NCI-H187 (cell line): ENCODE data around the gene MYH7.
"Not testable (repeated sequence)": the region's sequence is repeated elsewhere in the genome, so short reads cannot be mapped to it uniquely, and the experiment has no call there.

Source experiments
- DNase-seq, 2 experiments: peaks; one replicate each; lab custom pipeline; 2025; lab: John Stamatoyannopoulos, UW

MYH7 gene

GRCh38 chr14:23386266-23386657 is 49.2 kb downstream of the MYH7 start:
- not testable (repeated sequence) for DNase-seq

GRCh38 chr14:23385642-23386265 is 49.7 kb downstream of the MYH7 start:
- DNase-seq, result no peak

- DNase-seq, result no peak
These were observed 50.2 kb downstream of the MYH7 start for GRCh38 chr14:23385244-23385641.

GRCh38 chr14:23384364-23385080 is 50.9 kb downstream of the MYH7 start:
- DNase-seq, result no peak

- no peak for DNase-seq
These were observed 52.6 kb downstream of the MYH7 start for GRCh38 chr14:23382731-23383440.

- DNase-seq, result no peak
These were observed 53.2 kb downstream of the MYH7 start for GRCh38 chr14:23382276-23382675.

GRCh38 chr14:23381871-23382270 is 53.6 kb downstream of the MYH7 start:
- DNase-seq, result no peak

GRCh38 chr14:23380976-23381375 is 54.5 kb downstream of the MYH7 start:
- DNase-seq, result no peak

- no peak for DNase-seq
These were observed 55.1 kb downstream of the MYH7 start for GRCh38 chr14:23380197-23380914.

GRCh38 chr14:23379366-23380196 is 55.9 kb downstream of the MYH7 start:
- DNase-seq, result peak in 1 of 2 experiments; percentile 10

- no peak for DNase-seq
These were observed 56.7 kb downstream of the MYH7 start for GRCh38 chr14:23378612-23379220.

- no peak for DNase-seq
These were observed 57.6 kb downstream of the MYH7 start for GRCh38 chr14:23377573-23378563.

GRCh38 chr14:23377198-23377550 is 58.3 kb downstream of the MYH7 start:
- DNase-seq, result no peak

GRCh38 chr14:23376482-23377197 is 58.8 kb downstream of the MYH7 start, which contains the start of gene CMTM5:
Gene CMTM5, plus strand, starts transcription at chr14:23377046. Its CDS starts 206 bp downstream, at chr14:23377252.
- DNase-seq, result no peak

GRCh38 chr14:23375527-23376251 is 59.8 kb downstream of the MYH7 start:
- DNase-seq, result no peak

- no peak for DNase-seq
These were observed 62.4 kb downstream of the MYH7 start for GRCh38 chr14:23373041-23373440.

- DNase-seq, result no peak
These were observed 63.0 kb downstream of the MYH7 start, which contains the start of gene IL25 for GRCh38 chr14:23372509-23372908. Gene IL25, plus strand, starts transcription at chr14:23372809.

- DNase-seq, result no peak
These were observed 63.6 kb downstream of the MYH7 start for GRCh38 chr14:23371865-23372264.
